ENCODE results near the gene CCDC43.

GRCh38 chr17:44707755-44708400, 18.3 kb upstream of the CCDC43 start:
- no peak for TF ChIP-seq CTCF (conservative IDR thresholded peaks at IDR 0.05)
- TF ChIP-seq ZFX (IDR thresholded peaks at IDR 0.05): no peak
